Upper lobe of right lung (tissue), 1 donor: ENCODE results near the gene USP10. TPM values are rescaled to one million over a fixed set of nuclear protein-coding genes. Genes with fewer than 3 reads are reported as not detected.

Experiments
- ATAC-seq: fragments of 200-7000 bp; cut with Tn5 transposase; one replicate; pipeline ENCODE4 v1.9.1; 2020; ENCODE audit warnings: mild to moderate bottlenecking, moderate library complexity
- DNase-seq: peaks from one replicate; pipeline ENCODE4 v3.0.0-alpha.2; 2020
- H3K27ac ChIP-seq: fragments of 200-600 bp; one replicate; pipeline ENCODE4 v1.8.0; 2022
- H3K27me3 ChIP-seq: fragments of 200-600 bp; one replicate; pipeline ENCODE4 v1.8.0; 2022; ENCODE audit warnings: mild to moderate bottlenecking
- H3K36me3 ChIP-seq: fragments of 200-600 bp; one replicate; pipeline ENCODE4 v1.8.0; 2022
- H3K4me1 ChIP-seq: fragments of 200-600 bp; one replicate; pipeline ENCODE4 v1.8.0; 2022
- H3K4me3 ChIP-seq: fragments of 200-600 bp; one replicate; pipeline ENCODE4 v1.8.0; 2022; ENCODE audit warnings: mild to moderate bottlenecking
- H3K9me3 ChIP-seq: fragments of 200-600 bp; one replicate; pipeline ENCODE4 v1.8.0; 2022
- intact Hi-C: fragments of 100-400 bp; cut with DNase I; formaldehyde crosslinking; loops from one replicate; pipeline ENCODE4 v1.11.0; 2022
- total RNA-seq: library from RNA; stranded (reverse); fragmentation: NEBNext Ultra II Directional; extraction: Animal tissue kit (Norgen Biotek cat#: 25700); gene quantifications from one replicate; pipeline ENCODE4 v1.2.1, GENCODE V29; 2021
- TF ChIP-seq, protein P1 (sequence below): fragments of 200-600 bp; IDR thresholded peaks from one replicate; pipeline ENCODE4 v1.8.0; 2022; ENCODE audit warnings: antibody characterized with exemption
- donor health status: DM: no; HTN: yes; CAD: no; lungs with severe emphysema.

USP10 gene
- total RNA-seq, 1 donor from 2014 or later, result 59.6 TPM

GRCh38 chr16:84717484-84717883 lies 17.7 kb downstream of the USP10 start:
- Histone ChIP-seq H3K9me3 (no peaks in the 10 kb centered on the region), H3K36me3 (no peaks in the 10 kb centered on the region), H3K4me3 (no peak overlapping the region), H3K4me1 (peaks cover 11% of the 10 kb centered on the region), H3K27me3 (no peaks in the 10 kb centered on the region), H3K27ac (no peak overlapping the region)
- DNase-seq (no peak), ATAC-seq (no peak)
- intact Hi-C loops, result no loop called here
- TF ChIP-seq, protein P1, sequence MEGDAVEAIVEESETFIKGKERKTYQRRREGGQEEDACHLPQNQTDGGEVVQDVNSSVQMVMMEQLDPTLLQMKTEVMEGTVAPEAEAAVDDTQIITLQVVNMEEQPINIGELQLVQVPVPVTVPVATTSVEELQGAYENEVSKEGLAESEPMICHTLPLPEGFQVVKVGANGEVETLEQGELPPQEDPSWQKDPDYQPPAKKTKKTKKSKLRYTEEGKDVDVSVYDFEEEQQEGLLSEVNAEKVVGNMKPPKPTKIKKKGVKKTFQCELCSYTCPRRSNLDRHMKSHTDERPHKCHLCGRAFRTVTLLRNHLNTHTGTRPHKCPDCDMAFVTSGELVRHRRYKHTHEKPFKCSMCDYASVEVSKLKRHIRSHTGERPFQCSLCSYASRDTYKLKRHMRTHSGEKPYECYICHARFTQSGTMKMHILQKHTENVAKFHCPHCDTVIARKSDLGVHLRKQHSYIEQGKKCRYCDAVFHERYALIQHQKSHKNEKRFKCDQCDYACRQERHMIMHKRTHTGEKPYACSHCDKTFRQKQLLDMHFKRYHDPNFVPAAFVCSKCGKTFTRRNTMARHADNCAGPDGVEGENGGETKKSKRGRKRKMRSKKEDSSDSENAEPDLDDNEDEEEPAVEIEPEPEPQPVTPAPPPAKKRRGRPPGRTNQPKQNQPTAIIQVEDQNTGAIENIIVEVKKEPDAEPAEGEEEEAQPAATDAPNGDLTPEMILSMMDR, result no peak

GRCh38 chr16:84720177-84720579 lies 20.4 kb downstream of the USP10 start:
- Histone ChIP-seq H3K4me1 (peaks cover 26% of the 10 kb centered on the region), H3K36me3 (no peaks in the 10 kb centered on the region), H3K27me3 (no peaks in the 10 kb centered on the region), H3K9me3 (no peaks in the 10 kb centered on the region), H3K27ac (no peak overlapping the region), H3K4me3 (no peak overlapping the region)
- TF ChIP-seq, protein P1, result no peak
- intact Hi-C loops, result loop anchor here (5.0 to 10.0 kb wide), 3 partner anchors 48 to 205 kb away; no protein-coding TSS in a partner anchor
- DNase-seq (no peak), ATAC-seq (no peak)

DNA sequence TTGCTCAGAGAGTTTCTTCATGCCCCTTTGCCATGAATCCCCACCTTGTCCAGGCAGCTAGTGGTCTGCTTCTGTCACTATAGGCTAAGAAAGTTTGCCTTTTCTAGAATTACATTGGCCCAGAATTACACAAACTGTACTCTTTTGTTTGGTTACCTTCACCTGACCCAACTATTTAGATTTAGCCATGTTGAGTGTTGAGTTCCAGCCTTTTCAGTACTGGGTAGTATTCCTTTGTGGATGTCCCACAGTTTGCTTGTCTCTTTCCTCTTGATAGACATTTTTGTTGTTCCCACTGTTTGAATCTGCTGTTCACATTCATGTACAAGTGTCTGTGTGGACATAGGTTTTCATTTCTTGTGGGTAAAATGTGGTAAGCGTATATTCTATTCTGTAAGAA lies 22.3 kb downstream of the USP10 start:
- Histone ChIP-seq H3K27me3 (no peaks in the 10 kb centered on the region), H3K4me3 (no peak overlapping the region), H3K9me3 (no peaks in the 10 kb centered on the region), H3K4me1 (peaks cover 35% of the 10 kb centered on the region), H3K36me3 (no peaks in the 10 kb centered on the region), H3K27ac (no peak overlapping the region)
- no peak for DNase-seq
- no peak for ATAC-seq
- TF ChIP-seq, protein P1, result no peak
- intact Hi-C loops, result loop anchor here (5.0 to 10.0 kb wide), 3 partner anchors 50 to 207 kb away; no protein-coding TSS in a partner anchor

GRCh38 chr16:84723906-84724305 lies 24.1 kb downstream of the USP10 start:
- no peaks in the 10 kb centered on the region for H3K36me3 ChIP-seq
- TF ChIP-seq, protein P1, result no peak
- peaks cover 35% of the 10 kb centered on the region for H3K4me1 ChIP-seq
- DNase-seq (no peak), ATAC-seq (no peak)
- H3K27ac ChIP-seq, result no peak overlapping the region
- H3K9me3 ChIP-seq, result no peaks in the 10 kb centered on the region
- intact Hi-C loops, result loop anchor here (5.0 to 10.0 kb wide), 3 partner anchors 52 to 209 kb away; no protein-coding TSS in a partner anchor
- H3K27me3 ChIP-seq, result no peaks in the 10 kb centered on the region
- H3K4me3 ChIP-seq, result no peak overlapping the region

DNA sequence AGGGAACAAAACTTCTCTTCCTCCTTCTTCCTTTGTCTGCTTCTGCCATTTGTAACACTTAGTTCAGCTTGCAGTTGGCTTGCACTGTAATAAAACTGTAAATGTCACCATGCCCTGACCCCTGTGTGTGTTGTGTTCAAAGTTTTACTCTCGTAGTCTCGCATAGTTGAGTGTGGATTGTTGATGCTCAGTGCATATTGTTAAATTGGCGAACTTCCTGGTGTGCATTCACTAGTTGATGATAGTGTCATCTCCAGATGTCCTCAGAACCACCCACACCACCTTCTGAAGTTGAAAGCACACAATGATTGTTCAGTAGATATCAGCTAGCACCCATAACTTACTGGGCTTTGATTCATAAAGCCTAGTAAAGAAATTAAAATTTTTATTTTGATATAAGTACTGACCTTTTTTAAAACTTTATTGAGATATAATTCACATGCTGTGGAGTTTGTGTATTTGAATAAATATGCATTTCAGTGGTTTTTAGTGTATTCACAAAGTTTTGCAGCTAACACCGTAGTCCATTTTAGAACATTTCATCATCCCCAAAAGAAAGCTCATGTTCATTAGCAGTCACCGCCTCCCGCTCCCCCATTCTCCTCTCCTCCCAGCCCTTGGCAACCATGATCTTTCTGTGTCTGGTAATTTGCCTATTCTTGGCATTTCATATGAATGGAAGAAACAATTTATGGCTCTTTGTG lies 25.0 kb downstream of the USP10 start:
- Histone ChIP-seq H3K27me3 (no peaks in the 10 kb centered on the region), H3K4me1 (peaks cover 38% of the 10 kb centered on the region), H3K9me3 (no peaks in the 10 kb centered on the region), H3K4me3 (no peak overlapping the region), H3K27ac (no peak overlapping the region), H3K36me3 (no peaks in the 10 kb centered on the region)
- ATAC-seq, result no peak
- TF ChIP-seq, protein P1, result no peak
- intact Hi-C loops, result loop anchor here (5.0 to 10.0 kb wide), 3 partner anchors 52 to 210 kb away; no protein-coding TSS in a partner anchor
- no peak for DNase-seq
